GM12865 (cell line): ENCODE measurements around the gene EFCAB5.

Experiments used
- DNase-seq: peaks from one replicate; pipeline ENCODE4 v3.0.0; 2010; ENCODE audit warnings: low read depth
- H3K4me3 ChIP-seq: 2 replicates; pipeline ENCODE4 v1.5.1; 2011; ENCODE audit warnings: mild to moderate bottlenecking, low read depth, low read length, control low read depth
- CTCF ChIP-seq: IDR thresholded peaks from 2 replicates; pipeline ENCODE4 v1.5.1; 2011; ENCODE audit warnings: low read length, control low read depth, low read depth, inconsistent platforms; ENCODE audit not compliant: insufficient read depth; ENCODE audit errors: missing control alignments

Gene EFCAB5

DNA sequence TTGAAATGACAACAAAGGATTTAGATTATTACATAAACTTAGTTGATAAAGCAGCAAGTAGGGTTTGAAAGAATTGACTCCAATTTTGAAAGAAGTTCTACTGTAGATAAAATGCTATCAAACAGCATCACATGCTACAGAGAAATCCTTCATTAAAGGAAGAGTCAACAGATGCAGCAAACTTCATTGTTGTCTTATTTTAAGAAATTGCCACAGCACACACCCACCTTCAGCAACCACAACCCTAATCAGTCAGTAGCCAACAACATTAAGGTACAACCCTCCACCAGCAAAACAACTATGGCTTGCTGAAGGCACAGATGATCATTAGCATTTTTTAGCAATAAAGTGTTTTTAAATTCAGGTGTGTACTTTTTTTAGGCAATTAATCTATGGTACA, 100.1 kb downstream of the EFCAB5 start:
- DNase-seq = no peak
- TF ChIP-seq CTCF = no peak
- no peak overlapping the region for H3K4me3 ChIP-seq

- no peak for DNase-seq
- no peak overlapping the region for H3K4me3 ChIP-seq
- TF ChIP-seq CTCF = no peak
These were observed 120.9 kb downstream of the EFCAB5 start for GRCh38 chr17:30062372-30062771.

GRCh38 chr17:30064738-30065137, 123.3 kb downstream of the EFCAB5 start:
- TF ChIP-seq CTCF = no peak
- no peak for DNase-seq
- no peak overlapping the region for H3K4me3 ChIP-seq

DNA sequence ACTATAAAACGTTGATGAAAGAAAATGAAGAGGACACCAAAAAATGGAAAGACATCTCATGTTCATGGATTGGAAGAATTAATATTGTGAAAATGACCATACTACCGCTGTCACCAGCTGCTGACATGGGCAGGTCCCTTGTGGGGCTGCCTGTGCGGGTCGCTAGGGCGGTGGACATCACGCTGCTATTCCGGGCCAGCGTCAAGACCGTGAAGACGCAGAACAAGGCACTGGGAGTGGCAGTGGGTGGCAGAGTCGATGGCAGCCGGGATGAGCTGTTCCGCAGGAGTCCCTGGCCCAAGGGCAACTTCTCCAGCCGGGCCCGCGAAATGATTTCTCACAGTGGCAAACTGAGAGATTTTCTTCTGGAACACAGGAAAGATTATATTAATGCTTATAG, 127.0 kb downstream of the EFCAB5 start:
- no peak for DNase-seq
- H3K4me3 ChIP-seq = no peak overlapping the region
- TF ChIP-seq CTCF = no peak

GRCh38 chr17:30074254-30074653, 132.8 kb downstream of the EFCAB5 start:
- no peak overlapping the region for H3K4me3 ChIP-seq
- TF ChIP-seq CTCF = no peak
- no peak for DNase-seq

DNA sequence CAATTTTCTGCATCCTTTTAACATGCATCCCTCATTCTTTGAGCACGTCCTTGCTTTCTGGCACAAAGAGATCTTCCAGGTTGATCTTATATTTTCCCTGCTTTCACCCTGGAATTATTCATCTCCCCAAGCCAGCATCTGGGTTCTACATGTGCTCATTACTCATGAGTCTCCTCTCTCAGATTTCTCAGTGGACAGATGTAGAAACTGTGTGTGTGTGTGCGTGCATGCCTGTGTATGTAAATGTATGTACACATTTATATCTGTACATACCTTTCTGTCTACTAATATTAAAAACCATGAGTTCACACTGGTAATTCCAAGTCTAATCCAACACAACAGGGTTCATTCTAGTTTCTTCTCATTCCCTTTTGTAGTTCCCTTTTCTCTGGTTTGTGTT, 133.3 kb downstream of the EFCAB5 start:
- no peak for TF ChIP-seq CTCF
- no peak overlapping the region for H3K4me3 ChIP-seq
- DNase-seq = no peak

- no peak for DNase-seq
- H3K4me3 ChIP-seq = no peak overlapping the region
- TF ChIP-seq CTCF = no peak
These were observed 141.3 kb downstream of the EFCAB5 start for GRCh38 chr17:30082773-30083172.
